HepG2 (cell line): ENCODE results near the gene ARCN1. TPM values are rescaled to one million over a fixed set of nuclear protein-coding genes. Genes with fewer than 3 reads are reported as not detected.

Source experiments
- GABPA ChIP-seq, 2 experiments: IDR thresholded peaks; 2 replicates each; pipeline ENCODE4 v1.6.1; 2011 to 2016; ENCODE audit warnings: low read depth in 2 of 2, low read length in 1 of 2, missing biosample characterization in 1 of 2, missing genetic modification characterization in 1 of 2
- KLF6 ChIP-seq: IDR thresholded peaks from 2 replicates; pipeline ENCODE4 v1.8.0; 2016; ENCODE audit warnings: missing biosample characterization, missing genetic modification reagents
- MTA1 ChIP-seq: sonication (generic); formaldehyde crosslinking; IDR thresholded peaks from 2 replicates; pipeline ENCODE4 v1.4.0; 2020; ENCODE audit warnings: missing genetic modification reagents, mild to moderate bottlenecking, borderline replicate concordance
- NFATC3 ChIP-seq: sonication (generic); formaldehyde crosslinking; IDR thresholded peaks from 2 replicates; pipeline ENCODE4 v1.5.1; 2020; ENCODE audit warnings: mild to moderate bottlenecking, missing genetic modification reagents
- SPEN ChIP-seq: sonication (generic); formaldehyde crosslinking; IDR thresholded peaks from 2 replicates; pipeline ENCODE4 v1.5.1; 2020; ENCODE audit warnings: low read depth, mild to moderate bottlenecking, missing genetic modification reagents
- TBX3 ChIP-seq: fragments of 450-650 bp; IDR thresholded peaks from 2 replicates; pipeline ENCODE4 v1.6.1; 2017; ENCODE audit warnings: antibody characterized with exemption, mild to moderate bottlenecking, inconsistent platforms, borderline replicate concordance
- TSC22D2 ChIP-seq: sonication (generic); formaldehyde crosslinking; IDR thresholded peaks from 2 replicates; pipeline ENCODE4 v1.5.1; 2020; ENCODE audit warnings: missing genetic modification reagents, mild to moderate bottlenecking, borderline replicate concordance
- ZNF138 ChIP-seq: sonication (generic); formaldehyde crosslinking; IDR thresholded peaks from 2 replicates; pipeline ENCODE4 v1.5.0; 2020; ENCODE audit warnings: mild to moderate bottlenecking, low read depth, missing genetic modification reagents
- ZNF224 ChIP-seq: sonication (generic); formaldehyde crosslinking; IDR thresholded peaks from 2 replicates; pipeline ENCODE4 v1.5.0; 2020; ENCODE audit warnings: mild to moderate bottlenecking, missing genetic modification reagents
- ZNF235 ChIP-seq: sonication (generic); formaldehyde crosslinking; IDR thresholded peaks from 2 replicates; pipeline ENCODE4 v1.8.1; 2023; ENCODE audit warnings: mild to moderate bottlenecking, missing genetic modification reagents, borderline replicate concordance
- ZNF30 ChIP-seq: sonication (generic); formaldehyde crosslinking; IDR thresholded peaks from 2 replicates; pipeline ENCODE4 v1.5.0; 2020; ENCODE audit warnings: mild to moderate bottlenecking, missing genetic modification reagents
- ZNF639 ChIP-seq: conservative IDR thresholded peaks from 2 replicates; pipeline ENCODE4 v1.6.1; 2018; ENCODE audit warnings: missing genetic modification reagents
- ZNF746 ChIP-seq: sonication (generic); formaldehyde crosslinking; IDR thresholded peaks from 2 replicates; pipeline ENCODE4 v1.8.0; 2022; ENCODE audit warnings: mild to moderate bottlenecking, missing genetic modification reagents
- polyA plus RNA-seq, 8 experiments: library from polyadenylated mRNA; depleted of rRNA in 3 of 8; stranded (reverse) in 7 of 8; unstranded in 1 of 8; fragments of >200 nt; fragmentation: Illumina TruSeq in 4 of 8; extraction: Trizol in 4 of 8; gene quantifications; 2 replicates each; pipeline versions ENCODE4 v1.2.1 to v1.2.3, GENCODE V29; 2011 to 2016; ENCODE audit warnings: low read depth in 4 of 8, missing spikeins in 1 of 8, mixed read lengths in 1 of 8; ENCODE audit not compliant: insufficient read depth in 1 of 8
- total RNA-seq, 5 experiments: library from RNA; depleted of rRNA; stranded (reverse); fragments of >200 nt; fragmentation: Illumina TruSeq; extraction: Trizol; gene quantifications; 2 replicates each; pipeline ENCODE4 v1.2.3, GENCODE V29; 2016; ENCODE audit warnings: low read depth in 1 of 5
- TF ChIP-seq, protein P1 (sequence below): sonication (generic); formaldehyde crosslinking; IDR thresholded peaks from 2 replicates; pipeline ENCODE4 v1.4.0; 2020; ENCODE audit warnings: missing genetic modification reagents, borderline replicate concordance
- TF ChIP-seq, protein P2 (sequence below): sonication (generic); formaldehyde crosslinking; IDR thresholded peaks from 2 replicates; pipeline ENCODE4 v1.4.0; 2020; ENCODE audit warnings: missing genetic modification reagents, borderline replicate concordance
- TF ChIP-seq, protein P3 (sequence below): sonication (generic); formaldehyde crosslinking; IDR thresholded peaks from 2 replicates; pipeline ENCODE4 v1.4.0; 2020; ENCODE audit warnings: missing genetic modification reagents

Gene ARCN1
- total and polyA plus RNA-seq, 2 of the 13 experiments (the other 11 are each of a cell fraction or from before 2014, with no cell fraction given) = 148 to 200 TPM

- no peak for TF ChIP-seq ZNF30 (CRISPR knock-in tag)
- TF ChIP-seq, protein P1, sequence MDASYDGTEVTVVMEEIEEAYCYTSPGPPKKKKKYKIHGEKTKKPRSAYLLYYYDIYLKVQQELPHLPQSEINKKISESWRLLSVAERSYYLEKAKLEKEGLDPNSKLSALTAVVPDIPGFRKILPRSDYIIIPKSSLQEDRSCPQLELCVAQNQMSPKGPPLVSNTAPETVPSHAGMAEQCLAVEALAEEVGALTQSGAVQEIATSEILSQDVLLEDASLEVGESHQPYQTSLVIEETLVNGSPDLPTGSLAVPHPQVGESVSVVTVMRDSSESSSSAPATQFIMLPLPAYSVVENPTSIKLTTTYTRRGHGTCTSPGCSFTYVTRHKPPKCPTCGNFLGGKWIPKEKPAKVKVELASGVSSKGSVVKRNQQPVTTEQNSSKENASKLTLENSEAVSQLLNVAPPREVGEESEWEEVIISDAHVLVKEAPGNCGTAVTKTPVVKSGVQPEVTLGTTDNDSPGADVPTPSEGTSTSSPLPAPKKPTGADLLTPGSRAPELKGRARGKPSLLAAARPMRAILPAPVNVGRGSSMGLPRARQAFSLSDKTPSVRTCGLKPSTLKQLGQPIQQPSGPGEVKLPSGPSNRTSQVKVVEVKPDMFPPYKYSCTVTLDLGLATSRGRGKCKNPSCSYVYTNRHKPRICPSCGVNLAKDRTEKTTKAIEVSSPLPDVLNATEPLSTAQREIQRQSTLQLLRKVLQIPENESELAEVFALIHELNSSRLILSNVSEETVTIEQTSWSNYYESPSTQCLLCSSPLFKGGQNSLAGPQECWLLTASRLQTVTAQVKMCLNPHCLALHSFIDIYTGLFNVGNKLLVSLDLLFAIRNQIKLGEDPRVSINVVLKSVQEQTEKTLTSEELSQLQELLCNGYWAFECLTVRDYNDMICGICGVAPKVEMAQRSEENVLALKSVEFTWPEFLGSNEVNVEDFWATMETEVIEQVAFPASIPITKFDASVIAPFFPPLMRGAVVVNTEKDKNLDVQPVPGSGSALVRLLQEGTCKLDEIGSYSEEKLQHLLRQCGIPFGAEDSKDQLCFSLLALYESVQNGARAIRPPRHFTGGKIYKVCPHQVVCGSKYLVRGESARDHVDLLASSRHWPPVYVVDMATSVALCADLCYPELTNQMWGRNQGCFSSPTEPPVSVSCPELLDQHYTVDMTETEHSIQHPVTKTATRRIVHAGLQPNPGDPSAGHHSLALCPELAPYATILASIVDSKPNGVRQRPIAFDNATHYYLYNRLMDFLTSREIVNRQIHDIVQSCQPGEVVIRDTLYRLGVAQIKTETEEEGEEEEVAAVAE (CRISPR knock-in tag) = no peak
- no peak for TF ChIP-seq ZNF639 (CRISPR knock-in tag)
- TF ChIP-seq TSC22D2 = no peak
- TF ChIP-seq KLF6 (CRISPR knock-in tag) = no peak
- no peak for TF ChIP-seq GABPA (IDR thresholded peaks at IDR 0.05; ENCODE audit: low read depth, low read length)
- no peak for TF ChIP-seq GABPA (CRISPR knock-in tag; IDR thresholded peaks at IDR 0.05; ENCODE audit: low read depth)
- TF ChIP-seq NFATC3 = no peak
- 0 out of 2 replicates have a peak, but pooled peaks have one; percentile 32 for TF ChIP-seq ZNF746 (CRISPR knock-in tag)
- TF ChIP-seq, protein P2, sequence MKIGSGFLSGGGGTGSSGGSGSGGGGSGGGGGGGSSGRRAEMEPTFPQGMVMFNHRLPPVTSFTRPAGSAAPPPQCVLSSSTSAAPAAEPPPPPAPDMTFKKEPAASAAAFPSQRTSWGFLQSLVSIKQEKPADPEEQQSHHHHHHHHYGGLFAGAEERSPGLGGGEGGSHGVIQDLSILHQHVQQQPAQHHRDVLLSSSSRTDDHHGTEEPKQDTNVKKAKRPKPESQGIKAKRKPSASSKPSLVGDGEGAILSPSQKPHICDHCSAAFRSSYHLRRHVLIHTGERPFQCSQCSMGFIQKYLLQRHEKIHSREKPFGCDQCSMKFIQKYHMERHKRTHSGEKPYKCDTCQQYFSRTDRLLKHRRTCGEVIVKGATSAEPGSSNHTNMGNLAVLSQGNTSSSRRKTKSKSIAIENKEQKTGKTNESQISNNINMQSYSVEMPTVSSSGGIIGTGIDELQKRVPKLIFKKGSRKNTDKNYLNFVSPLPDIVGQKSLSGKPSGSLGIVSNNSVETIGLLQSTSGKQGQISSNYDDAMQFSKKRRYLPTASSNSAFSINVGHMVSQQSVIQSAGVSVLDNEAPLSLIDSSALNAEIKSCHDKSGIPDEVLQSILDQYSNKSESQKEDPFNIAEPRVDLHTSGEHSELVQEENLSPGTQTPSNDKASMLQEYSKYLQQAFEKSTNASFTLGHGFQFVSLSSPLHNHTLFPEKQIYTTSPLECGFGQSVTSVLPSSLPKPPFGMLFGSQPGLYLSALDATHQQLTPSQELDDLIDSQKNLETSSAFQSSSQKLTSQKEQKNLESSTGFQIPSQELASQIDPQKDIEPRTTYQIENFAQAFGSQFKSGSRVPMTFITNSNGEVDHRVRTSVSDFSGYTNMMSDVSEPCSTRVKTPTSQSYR (CRISPR knock-in tag) = no peak
- TF ChIP-seq ZNF138 (CRISPR knock-in tag) = no peak
- 0 out of 2 replicates have a peak, but pooled peaks have one; percentile 35 for TF ChIP-seq ZNF235
- no peak for TF ChIP-seq ZNF224
- TF ChIP-seq, protein P3, sequence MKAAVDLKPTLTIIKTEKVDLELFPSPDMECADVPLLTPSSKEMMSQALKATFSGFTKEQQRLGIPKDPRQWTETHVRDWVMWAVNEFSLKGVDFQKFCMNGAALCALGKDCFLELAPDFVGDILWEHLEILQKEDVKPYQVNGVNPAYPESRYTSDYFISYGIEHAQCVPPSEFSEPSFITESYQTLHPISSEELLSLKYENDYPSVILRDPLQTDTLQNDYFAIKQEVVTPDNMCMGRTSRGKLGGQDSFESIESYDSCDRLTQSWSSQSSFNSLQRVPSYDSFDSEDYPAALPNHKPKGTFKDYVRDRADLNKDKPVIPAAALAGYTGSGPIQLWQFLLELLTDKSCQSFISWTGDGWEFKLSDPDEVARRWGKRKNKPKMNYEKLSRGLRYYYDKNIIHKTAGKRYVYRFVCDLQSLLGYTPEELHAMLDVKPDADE (CRISPR knock-in tag) = no peak
- peak; percentile 16; the same call in 1 of the 2 replicates for TF ChIP-seq MTA1 (CRISPR knock-in tag)
- 0 out of 2 replicates have a peak, but pooled peaks have one; percentile 31 for TF ChIP-seq SPEN (CRISPR knock-in tag)
- no peak for TF ChIP-seq TBX3
Measured at GRCh38 chr11:118608360-118609227, 36.4 kb downstream of the ARCN1 start (continued).
